Trophoblast cell (in vitro differentiated cells and primary cell): ENCODE data around the gene NHLH2.

ENCODE experiments used
- DNase-seq, 2 donors: peaks; one replicate each; pipeline ENCODE4 v3.0.0-alpha.2; 2016
- H2AFZ ChIP-seq: 2 replicates; pipeline ENCODE4 v1.6.1; 2013; ENCODE audit warnings: low read length, moderate library complexity, mild to moderate bottlenecking; ENCODE audit not compliant: insufficient read depth, poor library complexity
- H2AK5ac ChIP-seq: 2 replicates; pipeline ENCODE4 v1.6.1; 2013; ENCODE audit warnings: mild to moderate bottlenecking, low read length
- H2BK120ac ChIP-seq: 2 replicates; pipeline ENCODE4 v1.6.1; 2013; ENCODE audit warnings: low read length, mild to moderate bottlenecking, moderate library complexity; ENCODE audit not compliant: insufficient read depth, poor library complexity
- H2BK12ac ChIP-seq: 2 replicates; pipeline ENCODE4 v1.6.1; 2013; ENCODE audit warnings: mild to moderate bottlenecking, low read length, moderate library complexity
- H2BK5ac ChIP-seq: 2 replicates; pipeline ENCODE4 v1.6.1; 2013; ENCODE audit warnings: low read length, low read depth, moderate library complexity, mild to moderate bottlenecking; ENCODE audit not compliant: poor library complexity
- H3K14ac ChIP-seq: 2 replicates; pipeline ENCODE4 v1.6.1; 2013; ENCODE audit warnings: mild to moderate bottlenecking, low read length
- H3K18ac ChIP-seq: 2 replicates; pipeline ENCODE4 v1.6.1; 2013; ENCODE audit warnings: mild to moderate bottlenecking, low read length
- H3K23ac ChIP-seq: 2 replicates; pipeline ENCODE4 v1.6.1; 2013; ENCODE audit warnings: low read length
- H3K27ac ChIP-seq: 2 replicates; pipeline ENCODE4 v1.5.1; 2013; ENCODE audit warnings: low read depth, mild to moderate bottlenecking, inconsistent platforms, low read length, moderate library complexity
- H3K27me3 ChIP-seq: 2 replicates; pipeline ENCODE4 v1.6.1; 2013; ENCODE audit warnings: inconsistent platforms, mild to moderate bottlenecking, low read length, moderate library complexity; ENCODE audit not compliant: insufficient read depth
- H3K36me3 ChIP-seq, 2 experiments: 1 replicate in 1 of 2; 2 replicates in 1 of 2; pipeline ENCODE4 v1.6.1; 2013; ENCODE audit warnings: low read length in 2 of 2, mild to moderate bottlenecking in 2 of 2, moderate library complexity in 1 of 2; ENCODE audit not compliant: insufficient read depth in 2 of 2, control insufficient read depth in 1 of 2
- H3K4ac ChIP-seq: 2 replicates; pipeline ENCODE4 v1.6.1; 2013; ENCODE audit warnings: low read depth, mild to moderate bottlenecking, low read length, moderate library complexity
- H3K4me1 ChIP-seq, 2 experiments: 1 replicate in 1 of 2; 2 replicates in 1 of 2; pipeline ENCODE4 v1.6.1; 2013; ENCODE audit warnings: low read length in 2 of 2, mild to moderate bottlenecking in 2 of 2, moderate library complexity in 1 of 2; ENCODE audit not compliant: insufficient read depth in 2 of 2, control insufficient read depth in 1 of 2
- H3K4me2 ChIP-seq: 2 replicates; pipeline ENCODE4 v1.6.1; 2013; ENCODE audit warnings: inconsistent platforms, mild to moderate bottlenecking, low read length, moderate library complexity
- H3K4me3 ChIP-seq: 2 replicates; pipeline ENCODE4 v1.5.1; 2013; ENCODE audit warnings: mild to moderate bottlenecking, low read depth, low read length, inconsistent platforms
- H3K79me1 ChIP-seq: one replicate; pipeline ENCODE4 v1.6.1; 2013; ENCODE audit warnings: low read length
- H3K79me2 ChIP-seq: 2 replicates; pipeline ENCODE4 v1.6.1; 2013; ENCODE audit warnings: low read length, mild to moderate bottlenecking; ENCODE audit not compliant: control insufficient read depth, insufficient read depth, poor library complexity
- H3K9ac ChIP-seq: 2 replicates; pipeline ENCODE4 v1.6.1; 2013; ENCODE audit warnings: mild to moderate bottlenecking, low read length
- H3K9me3 ChIP-seq: 2 replicates; pipeline ENCODE4 v1.6.1; 2013; ENCODE audit warnings: low read depth, mild to moderate bottlenecking, control low read depth, inconsistent platforms, low read length; ENCODE audit not compliant: insufficient read depth
- H4K12ac ChIP-seq: 2 replicates; pipeline ENCODE4 v1.6.1; 2013; ENCODE audit warnings: low read depth, mild to moderate bottlenecking, low read length, moderate library complexity
- H4K8ac ChIP-seq: 2 replicates; pipeline ENCODE4 v1.6.1; 2013; ENCODE audit warnings: low read depth, mild to moderate bottlenecking, low read length, moderate library complexity
- H4K91ac ChIP-seq: one replicate; pipeline ENCODE4 v1.6.1; 2013; ENCODE audit warnings: low read depth, mild to moderate bottlenecking, low read length, moderate library complexity
- WGBS: extraction: QIAGEN DNeasy Blood & Tissue Kit; methylation state at CpG from one replicate; pipeline ENCODE4 v1.1.7; 2013; ENCODE audit warnings: missing lambda C conversion rate; ENCODE audit not compliant: insufficient read length, insufficient coverage; ENCODE audit errors: extremely low coverage; 5-methylcytosine and 5-hydroxymethylcytosine counted together

The NHLH2 gene

DNA sequence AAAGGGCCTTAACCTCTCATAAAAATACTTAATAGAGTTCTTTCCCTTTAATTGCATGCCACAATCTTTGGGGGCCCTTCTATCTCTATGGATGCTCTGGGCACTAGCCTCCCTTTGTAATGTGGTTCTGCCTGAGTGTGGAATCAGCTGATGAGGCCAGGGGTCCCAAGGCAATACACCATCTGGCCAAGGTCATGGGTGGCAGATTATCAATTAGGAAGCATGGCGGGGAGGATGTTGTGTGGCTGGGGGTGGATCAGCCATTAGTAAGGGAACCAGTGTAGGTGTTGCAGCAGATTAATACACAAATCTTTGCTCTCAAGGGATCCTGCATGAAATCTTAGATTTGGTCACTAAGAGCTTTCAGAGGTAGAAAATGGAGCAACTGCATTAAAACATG, 35.3 kb downstream of the NHLH2 start:
- Histone ChIP-seq H4K91ac (no peak overlapping the region), H2BK120ac (no peak overlapping the region), H3K27me3 (no peaks in the 10 kb centered on the region), H3K9ac (no peak overlapping the region), H3K4me3 (no peak overlapping the region), H3K14ac (no peak overlapping the region), H3K27ac (no peak overlapping the region), H4K12ac (no peak overlapping the region), H3K4me1 (peaks cover 0 to 1% of the 10 kb centered on the region in 2 experiments), H2BK5ac (no peak overlapping the region), H2AFZ (no peak overlapping the region), H3K79me1 (no peaks in the 10 kb centered on the region), H3K4ac (no peak overlapping the region), H3K79me2 (no peaks in the 10 kb centered on the region), H3K9me3 (no peaks in the 10 kb centered on the region), H3K18ac (no peak overlapping the region), H2AK5ac (no peak overlapping the region), H2BK12ac (no peak overlapping the region), H3K36me3 (no peaks in the 10 kb centered on the region), H4K8ac (no peak overlapping the region), H3K4me2 (no peak overlapping the region), H3K23ac (no peak overlapping the region)
- DNase-seq = no peak
- WGBS = no CpG with 5 or more reads among the region's 1 CpG

GRCh38 chr1:115802416-115802815, 38.5 kb downstream of the NHLH2 start:
- Histone ChIP-seq H4K91ac (no peak overlapping the region), H3K27me3 (no peaks in the 10 kb centered on the region), H3K14ac (no peak overlapping the region), H3K79me2 (no peaks in the 10 kb centered on the region), H3K4ac (no peak overlapping the region), H3K27ac (no peak overlapping the region), H2BK120ac (no peak overlapping the region), H3K36me3 (no peaks in the 10 kb centered on the region), H2AFZ (no peak overlapping the region), H2BK12ac (no peak overlapping the region), H2AK5ac (no peak overlapping the region), H3K18ac (no peak overlapping the region), H3K23ac (no peak overlapping the region), H4K8ac (no peak overlapping the region), H3K9me3 (no peaks in the 10 kb centered on the region), H3K4me3 (no peak overlapping the region), H2BK5ac (no peak overlapping the region), H3K4me2 (no peak overlapping the region), H3K4me1 (no peaks in the 10 kb centered on the region), H3K9ac (no peak overlapping the region), H4K12ac (no peak overlapping the region), H3K79me1 (no peaks in the 10 kb centered on the region)
- no peak for DNase-seq
- WGBS = no CpG with 5 or more reads among the region's 2 CpGs

DNA sequence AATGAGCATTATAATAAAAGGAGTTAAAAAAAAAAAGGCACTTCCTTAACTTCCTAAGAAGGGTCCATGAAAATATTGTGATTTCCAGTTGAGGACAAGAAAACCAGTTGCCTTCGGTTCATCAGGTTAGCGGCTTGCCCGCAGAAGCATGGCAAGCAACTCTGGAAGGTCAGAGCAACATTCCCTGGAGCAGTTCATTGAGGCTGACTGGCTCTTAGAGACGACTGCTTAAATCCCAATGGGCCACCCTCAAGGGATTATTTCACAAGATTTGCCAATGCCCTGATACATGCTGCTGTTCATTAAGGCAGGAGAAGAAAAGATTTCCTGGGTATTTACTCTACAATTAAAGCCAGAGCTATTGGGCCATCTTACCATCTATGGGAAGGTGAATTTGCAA, 43.4 kb downstream of the NHLH2 start:
- H2AK5ac ChIP-seq = no peak overlapping the region
- H4K8ac ChIP-seq = no peak overlapping the region
- no peak overlapping the region for H3K4me2 ChIP-seq
- no peak overlapping the region for H3K23ac ChIP-seq
- no peak overlapping the region for H2BK120ac ChIP-seq
- H2BK5ac ChIP-seq = no peak overlapping the region
- no peaks in the 10 kb centered on the region for H3K36me3 ChIP-seq
- H2BK12ac ChIP-seq = no peak overlapping the region
- WGBS = no CpG with 5 or more reads among the region's 4 CpGs
- H3K4me3 ChIP-seq = no peak overlapping the region
- peaks cover 0 to 2% of the 10 kb centered on the region in 2 experiments for H3K4me1 ChIP-seq
- no peak overlapping the region for H4K91ac ChIP-seq
- no peak overlapping the region for H3K9ac ChIP-seq
- H3K18ac ChIP-seq = no peak overlapping the region
- no peaks in the 10 kb centered on the region for H3K9me3 ChIP-seq
- H3K27me3 ChIP-seq = no peaks in the 10 kb centered on the region
- H3K79me1 ChIP-seq = no peaks in the 10 kb centered on the region
- no peak overlapping the region for H3K4ac ChIP-seq
- H3K79me2 ChIP-seq = no peaks in the 10 kb centered on the region
- no peak for DNase-seq
- no peak overlapping the region for H3K14ac ChIP-seq
- H2AFZ ChIP-seq = no peak overlapping the region
- no peak overlapping the region for H4K12ac ChIP-seq
- H3K27ac ChIP-seq = no peak overlapping the region

DNA sequence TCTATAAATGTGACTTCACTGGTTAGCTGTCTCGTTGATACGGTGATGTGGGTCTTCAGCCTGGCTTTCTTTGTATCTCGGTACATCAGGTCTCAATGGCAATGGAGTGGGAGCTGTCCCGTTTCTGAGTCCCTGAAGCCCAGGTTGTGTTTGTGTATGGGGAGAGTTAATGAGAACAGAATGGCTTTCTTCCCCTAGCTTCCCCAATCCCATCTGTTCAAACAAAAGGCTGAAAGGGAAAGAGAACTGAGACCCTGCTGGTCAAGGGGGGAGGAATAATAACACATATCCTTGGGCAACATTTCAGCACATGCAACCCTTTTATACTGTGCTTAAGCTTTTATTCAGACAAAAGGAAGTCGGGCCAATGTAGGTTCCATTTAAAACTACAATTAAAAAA, 44.0 kb downstream of the NHLH2 start:
- WGBS = no CpG with 5 or more reads among the region's 5 CpGs
- H4K8ac ChIP-seq = no peak overlapping the region
- H3K27me3 ChIP-seq = no peaks in the 10 kb centered on the region
- H4K12ac ChIP-seq = no peak overlapping the region
- H3K79me2 ChIP-seq = no peaks in the 10 kb centered on the region
- no peaks in the 10 kb centered on the region for H3K9me3 ChIP-seq
- no peak overlapping the region for H3K4ac ChIP-seq
- H2BK5ac ChIP-seq = no peak overlapping the region
- H2AK5ac ChIP-seq = no peak overlapping the region
- H2BK12ac ChIP-seq = no peak overlapping the region
- H3K4me1 ChIP-seq = peaks cover 0 to 2% of the 10 kb centered on the region in 2 experiments
- no peak overlapping the region for H4K91ac ChIP-seq
- H3K4me2 ChIP-seq = no peak overlapping the region
- H2AFZ ChIP-seq = no peak overlapping the region
- no peak overlapping the region for H3K23ac ChIP-seq
- no peak overlapping the region for H3K27ac ChIP-seq
- no peak overlapping the region for H3K14ac ChIP-seq
- H3K36me3 ChIP-seq = no peaks in the 10 kb centered on the region
- no peak overlapping the region for H3K4me3 ChIP-seq
- DNase-seq = no peak
- no peak overlapping the region for H3K9ac ChIP-seq
- no peak overlapping the region for H3K18ac ChIP-seq
- H2BK120ac ChIP-seq = no peak overlapping the region
- no peaks in the 10 kb centered on the region for H3K79me1 ChIP-seq
